HCT116 (cell line): ENCODE results near the gene TPST1.

Experiments used
- EZH2 ChIP-seq: fragments of 200-600 bp; sonication (generic); IDR thresholded peaks from 2 replicates; pipeline ENCODE4 v1.6.1; 2017; ENCODE audit warnings: antibody characterized with exemption, mixed run types
- RAD21 ChIP-seq: IDR thresholded peaks from 2 replicates; pipeline ENCODE4 v1.6.1; 2012; ENCODE audit warnings: low read depth, mild to moderate bottlenecking
- SP1 ChIP-seq: IDR thresholded peaks from 2 replicates; pipeline ENCODE4 v1.6.1; 2012; ENCODE audit warnings: low read depth
- TF ChIP-seq, protein P1 (sequence below): IDR thresholded peaks from 2 replicates; pipeline ENCODE4 v1.6.1; 2012
- TF ChIP-seq, protein P2 (sequence below): IDR thresholded peaks from 2 replicates; pipeline ENCODE4 v1.6.1; 2011; ENCODE audit warnings: mild to moderate bottlenecking, low read length, moderate library complexity; ENCODE audit not compliant: insufficient replicate concordance; ENCODE audit errors: extremely low read depth
- TF ChIP-seq, protein P3 (sequence below): IDR thresholded peaks from 2 replicates; pipeline ENCODE4 v1.6.1; 2012; ENCODE audit warnings: low read depth

DNA sequence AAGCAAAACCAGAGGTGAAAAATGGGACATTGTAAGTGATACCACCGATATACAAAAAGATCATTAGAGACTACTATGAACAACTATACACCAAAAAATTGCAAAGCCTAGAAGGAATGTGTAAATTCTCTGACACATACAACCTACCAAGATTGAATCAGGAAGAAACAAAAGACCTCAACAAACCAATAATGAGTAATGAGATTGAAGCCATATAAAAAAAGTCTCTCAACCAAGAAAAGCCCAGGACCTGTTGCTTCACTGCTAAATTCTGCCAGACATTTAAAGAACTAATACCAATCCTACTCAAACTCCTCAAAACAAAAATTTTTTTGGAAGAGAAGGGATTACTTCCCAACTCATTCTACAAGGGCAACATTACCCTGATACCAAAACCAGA, 134.0 kb downstream of the TPST1 start:
- TF ChIP-seq RAD21: no peak
- TF ChIP-seq SP1: no peak
- TF ChIP-seq, protein P1, sequence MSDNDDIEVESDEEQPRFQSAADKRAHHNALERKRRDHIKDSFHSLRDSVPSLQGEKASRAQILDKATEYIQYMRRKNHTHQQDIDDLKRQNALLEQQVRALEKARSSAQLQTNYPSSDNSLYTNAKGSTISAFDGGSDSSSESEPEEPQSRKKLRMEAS: no peak
- TF ChIP-seq, protein P2, sequence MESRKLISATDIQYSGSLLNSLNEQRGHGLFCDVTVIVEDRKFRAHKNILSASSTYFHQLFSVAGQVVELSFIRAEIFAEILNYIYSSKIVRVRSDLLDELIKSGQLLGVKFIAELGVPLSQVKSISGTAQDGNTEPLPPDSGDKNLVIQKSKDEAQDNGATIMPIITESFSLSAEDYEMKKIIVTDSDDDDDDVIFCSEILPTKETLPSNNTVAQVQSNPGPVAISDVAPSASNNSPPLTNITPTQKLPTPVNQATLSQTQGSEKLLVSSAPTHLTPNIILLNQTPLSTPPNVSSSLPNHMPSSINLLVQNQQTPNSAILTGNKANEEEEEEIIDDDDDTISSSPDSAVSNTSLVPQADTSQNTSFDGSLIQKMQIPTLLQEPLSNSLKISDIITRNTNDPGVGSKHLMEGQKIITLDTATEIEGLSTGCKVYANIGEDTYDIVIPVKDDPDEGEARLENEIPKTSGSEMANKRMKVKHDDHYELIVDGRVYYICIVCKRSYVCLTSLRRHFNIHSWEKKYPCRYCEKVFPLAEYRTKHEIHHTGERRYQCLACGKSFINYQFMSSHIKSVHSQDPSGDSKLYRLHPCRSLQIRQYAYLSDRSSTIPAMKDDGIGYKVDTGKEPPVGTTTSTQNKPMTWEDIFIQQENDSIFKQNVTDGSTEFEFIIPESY: no peak
- TF ChIP-seq EZH2: no peak
- TF ChIP-seq, protein P3, sequence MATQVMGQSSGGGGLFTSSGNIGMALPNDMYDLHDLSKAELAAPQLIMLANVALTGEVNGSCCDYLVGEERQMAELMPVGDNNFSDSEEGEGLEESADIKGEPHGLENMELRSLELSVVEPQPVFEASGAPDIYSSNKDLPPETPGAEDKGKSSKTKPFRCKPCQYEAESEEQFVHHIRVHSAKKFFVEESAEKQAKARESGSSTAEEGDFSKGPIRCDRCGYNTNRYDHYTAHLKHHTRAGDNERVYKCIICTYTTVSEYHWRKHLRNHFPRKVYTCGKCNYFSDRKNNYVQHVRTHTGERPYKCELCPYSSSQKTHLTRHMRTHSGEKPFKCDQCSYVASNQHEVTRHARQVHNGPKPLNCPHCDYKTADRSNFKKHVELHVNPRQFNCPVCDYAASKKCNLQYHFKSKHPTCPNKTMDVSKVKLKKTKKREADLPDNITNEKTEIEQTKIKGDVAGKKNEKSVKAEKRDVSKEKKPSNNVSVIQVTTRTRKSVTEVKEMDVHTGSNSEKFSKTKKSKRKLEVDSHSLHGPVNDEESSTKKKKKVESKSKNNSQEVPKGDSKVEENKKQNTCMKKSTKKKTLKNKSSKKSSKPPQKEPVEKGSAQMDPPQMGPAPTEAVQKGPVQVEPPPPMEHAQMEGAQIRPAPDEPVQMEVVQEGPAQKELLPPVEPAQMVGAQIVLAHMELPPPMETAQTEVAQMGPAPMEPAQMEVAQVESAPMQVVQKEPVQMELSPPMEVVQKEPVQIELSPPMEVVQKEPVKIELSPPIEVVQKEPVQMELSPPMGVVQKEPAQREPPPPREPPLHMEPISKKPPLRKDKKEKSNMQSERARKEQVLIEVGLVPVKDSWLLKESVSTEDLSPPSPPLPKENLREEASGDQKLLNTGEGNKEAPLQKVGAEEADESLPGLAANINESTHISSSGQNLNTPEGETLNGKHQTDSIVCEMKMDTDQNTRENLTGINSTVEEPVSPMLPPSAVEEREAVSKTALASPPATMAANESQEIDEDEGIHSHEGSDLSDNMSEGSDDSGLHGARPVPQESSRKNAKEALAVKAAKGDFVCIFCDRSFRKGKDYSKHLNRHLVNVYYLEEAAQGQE: no peak
